SJSA1 (cell line): ENCODE data around the gene WDR59. TPM values are rescaled to one million over a fixed set of nuclear protein-coding genes. Genes with fewer than 3 reads are reported as not detected.
"Not testable (repeated sequence)": the region's sequence is repeated elsewhere in the genome, so short reads cannot be mapped to it uniquely, and the experiment has no call there.

Experiments used
- DNase-seq, 2 experiments: peaks; one replicate each; pipeline ENCODE4 v3.0.0-alpha.2; 2015 to 2020; ENCODE audit warnings: low spot score in 2 of 2, low read depth in 1 of 2
- H3K27ac ChIP-seq: fragments of 250-450 bp; sonication (Bioruptor Pico); 2 replicates; pipeline ENCODE4 v1.5.1; 2020; ENCODE audit warnings: mild to moderate bottlenecking, moderate library complexity
- H3K27me3 ChIP-seq: fragments of 250-450 bp; sonication (Bioruptor Pico); replicated peaks from 2 replicates; pipeline ENCODE4 v1.5.1; 2020; ENCODE audit warnings: mild to moderate bottlenecking, moderate library complexity
- H3K36me3 ChIP-seq: fragments of 250-450 bp; sonication (Bioruptor Pico); 2 replicates; pipeline ENCODE4 v1.5.1; 2020; ENCODE audit warnings: mild to moderate bottlenecking
- H3K4me1 ChIP-seq: fragments of 250-450 bp; sonication (Bioruptor Pico); replicated peaks from 2 replicates; pipeline ENCODE4 v1.6.1; 2021; ENCODE audit warnings: mild to moderate bottlenecking
- H3K4me3 ChIP-seq: fragments of 250-450 bp; sonication (Bioruptor Pico); 2 replicates; pipeline ENCODE4 v1.5.1; 2020; ENCODE audit warnings: mild to moderate bottlenecking
- H3K9me3 ChIP-seq: fragments of 250-450 bp; sonication (Bioruptor Pico); replicated peaks from 2 replicates; pipeline ENCODE4 v1.5.1; 2020; ENCODE audit warnings: mild to moderate bottlenecking
- total RNA-seq: library from RNA; depleted of rRNA; stranded (reverse); fragments of >200 nt; shearing (Covaris generic); gene quantifications from 2 replicates; pipeline ENCODE4 v1.2.3, GENCODE V29; 2014

Gene WDR59
- total RNA-seq, 1 experiment from 2014 or later: 10.0 TPM

DNA sequence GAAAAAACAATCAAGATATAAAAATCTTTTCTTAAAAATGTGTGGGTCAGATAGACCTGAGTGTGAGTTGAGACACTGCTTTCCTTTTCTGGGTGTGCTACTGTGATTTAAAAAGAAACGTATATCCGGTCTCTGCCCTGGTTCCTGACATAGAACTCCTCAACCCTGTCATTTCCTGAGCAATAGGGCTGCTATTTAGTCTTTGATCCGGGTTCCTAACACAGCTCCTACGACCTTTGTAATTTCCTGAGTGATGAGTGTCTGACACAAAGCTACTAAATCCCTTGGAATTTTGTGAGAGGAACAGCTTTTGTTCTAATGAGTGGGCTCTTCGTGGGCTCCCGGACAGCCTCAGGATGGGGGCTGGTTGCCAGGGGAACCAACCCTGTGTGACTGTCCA lies 116.4 kb downstream of the WDR59 start:
- DNase-seq: peak in 1 of 2 experiments; percentile 21
- Histone ChIP-seq H3K4me1 (peaks cover 11% of the 10 kb centered on the region), H3K27ac (peak overlapping the region; percentile 46), H3K27me3 (no peaks in the 10 kb centered on the region), H3K36me3 (peaks cover 5% of the 10 kb centered on the region; the same call in 1 of the 2 replicates), H3K4me3 (no peak overlapping the region), H3K9me3 (no peaks in the 10 kb centered on the region)

DNA sequence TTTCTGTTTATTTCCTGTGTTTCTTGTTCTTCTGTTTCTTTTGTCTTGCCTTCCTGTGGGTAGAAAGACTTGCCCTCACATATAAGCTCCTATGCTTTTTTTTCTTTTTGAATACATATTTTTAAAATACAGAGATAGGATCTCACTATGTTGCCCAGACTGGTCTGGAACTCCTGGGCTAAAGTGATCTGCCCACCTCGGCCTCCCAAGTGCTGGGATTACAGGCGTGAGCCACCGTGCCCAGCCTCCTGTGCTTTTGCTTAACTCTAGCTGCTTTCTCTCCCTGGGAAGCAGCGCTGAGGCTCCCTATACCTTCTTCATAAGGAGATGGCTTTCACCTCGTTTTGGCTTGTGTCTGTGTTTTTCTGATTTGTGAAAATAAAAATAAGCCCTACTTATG lies 116.9 kb downstream of the WDR59 start:
- no peak overlapping the region for H3K4me3 ChIP-seq
- no peaks in the 10 kb centered on the region for H3K27me3 ChIP-seq
- H3K36me3 ChIP-seq: peaks cover 5% of the 10 kb centered on the region; the same call in 1 of the 2 replicates
- peaks cover 11% of the 10 kb centered on the region for H3K4me1 ChIP-seq
- no peak for DNase-seq
- H3K9me3 ChIP-seq: no peaks in the 10 kb centered on the region
- H3K27ac ChIP-seq: peak overlapping the region; percentile 46

- H3K36me3 ChIP-seq: peaks cover 5% of the 10 kb centered on the region; the same call in 1 of the 2 replicates
- no peak overlapping the region for H3K4me3 ChIP-seq
- no peaks in the 10 kb centered on the region for H3K9me3 ChIP-seq
These were observed 117.6 kb downstream of the WDR59 start for GRCh38 chr16:74867281-74867849.

DNA sequence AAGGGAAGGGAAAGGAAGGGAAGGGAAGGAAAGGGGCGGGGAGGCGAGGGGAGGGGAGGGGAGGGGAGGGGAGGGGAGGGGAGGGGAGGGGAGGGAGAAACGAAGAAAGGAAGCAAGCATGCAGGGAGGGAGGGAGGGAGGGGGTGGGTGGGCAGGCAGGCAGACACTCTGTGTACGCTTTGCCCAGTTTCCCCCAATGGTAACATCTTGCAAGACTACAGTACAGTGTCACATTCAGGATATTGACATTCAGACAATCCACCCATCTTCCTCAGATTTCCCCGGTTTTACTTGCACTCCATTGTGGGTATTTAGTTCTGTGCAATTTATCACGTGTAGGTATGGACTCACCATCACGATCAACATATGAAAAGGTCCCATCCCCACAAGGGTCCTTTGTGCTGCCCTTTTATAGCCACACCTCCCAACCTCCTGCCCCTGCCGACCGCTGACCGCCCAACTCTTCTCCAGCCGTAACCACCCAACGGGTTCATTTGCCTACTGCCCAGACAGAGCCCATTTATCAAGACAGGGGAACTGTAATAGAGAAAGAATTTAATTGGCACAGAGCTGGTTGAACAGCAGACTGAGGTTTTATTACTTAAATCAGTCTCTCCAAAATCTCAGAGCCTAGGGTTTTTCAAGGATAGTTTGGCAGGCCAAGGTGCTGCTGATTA lies 118.9 kb downstream of the WDR59 start:
- Histone ChIP-seq H3K4me3 (no peak overlapping the region), H3K4me1 (peaks cover 11% of the 10 kb centered on the region), H3K27ac (no peak overlapping the region), H3K27me3 (no peaks in the 10 kb centered on the region), H3K36me3 (no peaks in the 10 kb centered on the region), H3K9me3 (no peaks in the 10 kb centered on the region)
- DNase-seq: no peak

More at GRCh38 chr16:74867281-74867849, 117.6 kb downstream of the WDR59 start:
- H3K4me1 ChIP-seq: peaks cover 11% of the 10 kb centered on the region
- no peak overlapping the region for H3K27ac ChIP-seq
- no peaks in the 10 kb centered on the region for H3K27me3 ChIP-seq
- DNase-seq: no peak

DNA sequence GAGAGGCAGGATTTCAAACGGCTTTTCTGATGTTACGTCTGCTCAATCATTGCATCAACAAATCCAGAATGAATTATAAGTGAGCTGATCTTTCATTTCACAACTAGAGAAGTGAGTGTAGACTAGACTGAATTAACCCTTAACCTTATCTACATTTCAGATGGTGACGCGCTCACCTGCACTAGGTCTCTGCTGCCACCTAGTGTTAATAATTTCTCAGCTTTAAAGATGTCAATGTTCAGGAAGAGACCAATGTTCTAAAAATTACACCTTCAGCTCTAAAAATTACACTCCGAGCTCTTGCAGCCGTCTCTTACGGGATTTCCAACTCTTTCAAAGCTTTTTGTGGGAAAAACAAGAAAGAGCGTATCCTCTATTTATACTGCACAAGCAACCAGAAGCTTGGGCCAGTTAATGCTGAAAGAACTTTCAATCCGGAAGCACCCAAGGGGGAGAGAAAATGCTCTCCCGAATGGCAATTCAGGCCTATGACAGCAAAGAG lies 122.1 kb downstream of the WDR59 start:
- Histone ChIP-seq H3K4me3 (no peak overlapping the region), H3K27me3 (no peaks in the 10 kb centered on the region), H3K27ac (no peak overlapping the region), H3K9me3 (no peaks in the 10 kb centered on the region), H3K36me3 (no peaks in the 10 kb centered on the region), H3K4me1 (peaks cover under 1% of the 10 kb centered on the region; the same call in 1 of the 2 replicates)
- peak in 1 of 2 experiments; percentile 45 for DNase-seq

GRCh38 chr16:74852500-74852875 lies 132.4 kb downstream of the WDR59 start:
- no peak for DNase-seq
- H3K27ac ChIP-seq: no peak overlapping the region
- H3K27me3 ChIP-seq: 0 out of 2 replicates have a peak, but pooled peaks cover 2% of the 10 kb centered on the region
- no peaks in the 10 kb centered on the region for H3K4me1 ChIP-seq
- H3K36me3 ChIP-seq: no peaks in the 10 kb centered on the region
- no peaks in the 10 kb centered on the region for H3K9me3 ChIP-seq
- H3K4me3 ChIP-seq: no peak overlapping the region

GRCh38 chr16:74850027-74850426 lies 134.9 kb downstream of the WDR59 start:
- H3K27me3 ChIP-seq: no peaks in the 10 kb centered on the region; the same call in 1 of the 2 replicates
- DNase-seq: no peak
- H3K4me3 ChIP-seq: no peak overlapping the region
- H3K9me3 ChIP-seq: no peaks in the 10 kb centered on the region
- no peaks in the 10 kb centered on the region for H3K4me1 ChIP-seq
- no peaks in the 10 kb centered on the region for H3K36me3 ChIP-seq
- no peak overlapping the region for H3K27ac ChIP-seq

DNA sequence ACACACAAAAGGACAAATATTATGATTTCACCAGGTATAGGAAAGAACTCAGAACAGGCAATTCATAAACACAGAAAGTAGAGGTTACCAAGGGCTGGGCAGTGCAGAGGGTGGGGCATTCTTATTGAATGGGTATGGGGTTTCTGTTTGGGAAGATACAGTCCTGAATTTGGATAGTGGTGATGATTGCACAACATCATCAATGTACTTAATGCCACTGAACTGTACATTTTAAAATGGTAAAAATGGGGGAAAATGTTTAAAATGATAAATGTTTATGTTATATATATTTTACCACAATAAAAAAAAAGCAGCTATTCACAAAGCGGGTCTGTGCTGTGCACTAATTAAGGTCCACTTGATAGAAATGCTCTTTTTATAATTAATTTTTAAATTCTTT lies 137.7 kb downstream of the WDR59 start:
- no peak overlapping the region for H3K4me3 ChIP-seq
- no peaks in the 10 kb centered on the region for H3K4me1 ChIP-seq
- no peak overlapping the region for H3K27ac ChIP-seq
- peaks cover 2% of the 10 kb centered on the region for H3K27me3 ChIP-seq
- no peaks in the 10 kb centered on the region for H3K36me3 ChIP-seq
- no peak for DNase-seq
- H3K9me3 ChIP-seq: no peaks in the 10 kb centered on the region

GRCh38 chr16:74846714-74847113 lies 138.2 kb downstream of the WDR59 start:
- H3K36me3 ChIP-seq: no peaks in the 10 kb centered on the region
- H3K27ac ChIP-seq: no peak overlapping the region
- H3K4me3 ChIP-seq: no peak overlapping the region
- no peaks in the 10 kb centered on the region for H3K4me1 ChIP-seq
- DNase-seq: no peak
- H3K27me3 ChIP-seq: peaks cover 5% of the 10 kb centered on the region
- H3K9me3 ChIP-seq: no peaks in the 10 kb centered on the region

- no peak for DNase-seq
These were observed 140.6 kb downstream of the WDR59 start for GRCh38 chr16:74844041-74844980.

GRCh38 chr16:74843381-74844035 lies 141.4 kb downstream of the WDR59 start:
- H3K27me3 ChIP-seq: not testable (repeated sequence)

More at GRCh38 chr16:74844041-74844980, 140.6 kb downstream of the WDR59 start:
- no peak overlapping the region for H3K27ac ChIP-seq
- peaks cover 7% of the 10 kb centered on the region for H3K27me3 ChIP-seq
- H3K36me3 ChIP-seq: no peaks in the 10 kb centered on the region
- H3K9me3 ChIP-seq: no peaks in the 10 kb centered on the region
- H3K4me3 ChIP-seq: no peak overlapping the region
- H3K4me1 ChIP-seq: no peaks in the 10 kb centered on the region

GRCh38 chr16:74842413-74842812 lies 142.5 kb downstream of the WDR59 start:
- H3K27me3 ChIP-seq: peaks cover 7% of the 10 kb centered on the region
- no peaks in the 10 kb centered on the region for H3K36me3 ChIP-seq
- no peak overlapping the region for H3K4me3 ChIP-seq
- H3K4me1 ChIP-seq: no peaks in the 10 kb centered on the region
- DNase-seq: no peak
- H3K9me3 ChIP-seq: no peaks in the 10 kb centered on the region
- H3K27ac ChIP-seq: no peak overlapping the region

More at GRCh38 chr16:74843381-74844035, 141.4 kb downstream of the WDR59 start:
- H3K9me3 ChIP-seq, H3K36me3 ChIP-seq, H3K4me1 ChIP-seq, DNase-seq, H3K4me3 ChIP-seq, H3K27ac ChIP-seq: not testable (repeated sequence)

GRCh38 chr16:74841904-74842303 lies 143.0 kb downstream of the WDR59 start:
- H3K27ac ChIP-seq: no peak overlapping the region
- DNase-seq: no peak

More at GRCh38 chr16:74841904-74842303, 143.0 kb downstream of the WDR59 start:
- no peaks in the 10 kb centered on the region for H3K4me1 ChIP-seq
- H3K9me3 ChIP-seq: no peaks in the 10 kb centered on the region
- H3K27me3 ChIP-seq: peaks cover 7% of the 10 kb centered on the region
- H3K4me3 ChIP-seq: no peak overlapping the region
- H3K36me3 ChIP-seq: no peaks in the 10 kb centered on the region
